SK-N-MC (cell line): ENCODE measurements around the gene DPEP2.

Source experiments
- EZH2 ChIP-seq: fragments of 200-600 bp; sonication (generic); IDR thresholded peaks from one replicate; pipeline ENCODE4 v1.6.1; 2017; ENCODE audit warnings: antibody characterized with exemption
- FOXP2 ChIP-seq: optimal IDR thresholded peaks from 2 replicates; pipeline ENCODE3; 2011; ENCODE audit warnings: mild to moderate bottlenecking, moderate library complexity; ENCODE audit not compliant: insufficient read depth; ENCODE audit errors: extremely low read length, control extremely low read depth
- POLR2AphosphoS5 ChIP-seq: IDR thresholded peaks from 2 replicates; pipeline ENCODE4 v1.6.1; 2012; ENCODE audit warnings: mild to moderate bottlenecking, low read depth, low read length, borderline replicate concordance

DNA sequence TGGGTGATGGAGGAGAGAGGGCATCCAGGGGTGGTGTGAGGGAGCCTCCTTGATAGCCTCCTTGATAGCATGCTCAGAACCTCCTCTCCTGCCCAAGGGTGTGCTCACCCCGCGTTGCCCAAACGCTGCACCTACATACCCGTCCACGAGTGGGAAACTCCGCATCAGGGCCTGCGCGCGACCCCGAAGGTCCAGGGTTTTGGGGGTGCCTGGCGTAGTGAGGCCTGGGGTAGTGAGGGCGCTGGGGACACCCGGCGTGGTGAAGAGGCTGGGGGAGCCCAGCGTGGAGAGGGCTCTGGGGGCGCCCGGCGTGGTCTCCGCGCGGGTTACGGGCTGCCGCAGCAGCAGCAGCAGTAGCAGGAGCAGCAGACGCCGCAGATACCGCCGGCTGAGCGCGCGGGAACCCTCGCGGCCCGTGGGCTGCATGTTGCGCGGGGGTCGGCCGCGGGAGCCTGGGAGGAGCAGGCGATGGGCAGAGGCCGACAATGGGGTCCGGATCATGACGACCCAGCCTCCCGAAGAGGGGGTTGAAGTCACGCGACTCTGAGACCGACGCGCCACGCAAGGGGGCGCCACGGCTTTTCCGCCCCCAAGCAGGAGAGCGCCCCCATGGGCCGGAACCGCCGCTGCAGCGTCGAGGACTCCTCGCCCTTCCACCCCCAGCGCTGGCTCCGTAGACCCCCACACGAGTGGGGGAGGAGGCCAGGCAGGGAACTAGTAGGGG, 19.2 kb downstream of the DPEP2 start, which contains the start of gene DPEP3:
- no peak for TF ChIP-seq EZH2
- no peak for TF ChIP-seq POLR2AphosphoS5
- no peak for TF ChIP-seq FOXP2
